HG03378 (cell line): Measurements from ENCODE around the gene RIC3.
"Not testable (repeated sequence)": the region's sequence is repeated elsewhere in the genome, so short reads cannot be mapped to it uniquely, and the experiment has no call there.

ENCODE experiments used
- ATAC-seq: cut with Tn5 transposase; IDR thresholded peaks from one replicate; pipeline ENCODE4 v1.9.1; 2021; ENCODE audit warnings: mild to moderate bottlenecking, moderate library complexity; ENCODE audit not compliant: unreplicated experiment

Gene RIC3

GRCh38 chr11:8192016-8192895 lies 23.4 kb upstream of the RIC3 start:
- ATAC-seq, result peak; percentile 49

- no peak for ATAC-seq
Measured at GRCh38 chr11:8190431-8190830, 21.6 kb upstream of the RIC3 start.

DNA sequence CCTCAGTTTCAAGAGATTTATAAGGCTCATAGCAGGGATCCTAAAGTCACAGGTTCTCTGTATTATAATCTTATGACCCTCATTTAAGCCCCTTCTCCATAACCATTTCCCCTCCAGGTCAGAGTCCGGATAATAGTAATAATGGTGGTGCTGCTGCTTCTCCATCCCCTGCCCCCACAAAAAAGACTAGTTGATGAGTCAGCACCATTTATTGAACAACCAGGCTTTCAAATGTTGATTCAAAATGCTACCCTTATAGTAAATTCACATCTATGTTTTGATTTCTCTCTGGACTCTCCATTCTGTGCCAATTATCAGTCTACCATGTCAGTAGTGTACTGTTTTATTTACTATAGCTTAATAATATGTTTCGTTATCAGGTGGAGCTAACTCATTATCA lies 17.6 kb upstream of the RIC3 start:
- no peak for ATAC-seq

- ATAC-seq, result no peak
Measured at GRCh38 chr11:8183111-8183510, 14.3 kb upstream of the RIC3 start.

DNA sequence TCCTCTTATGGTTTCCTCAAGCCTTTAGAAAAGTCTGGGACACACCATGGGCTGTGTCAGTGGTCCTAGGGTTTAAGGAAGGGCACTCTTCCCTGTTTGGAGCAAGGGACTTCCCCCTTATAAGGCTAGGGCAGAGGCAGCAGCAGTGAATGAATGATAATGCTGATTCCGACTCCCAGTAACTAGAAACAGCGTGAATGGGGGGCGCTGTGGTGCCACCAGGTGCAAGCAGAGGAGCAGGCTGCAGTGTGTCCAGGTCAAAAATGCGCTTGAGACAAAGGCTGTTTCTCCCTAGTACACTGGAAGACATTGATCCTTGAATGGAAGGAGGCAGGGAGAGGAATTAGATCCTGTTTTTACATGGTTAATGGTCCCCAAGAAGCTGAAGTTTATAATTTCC lies 11.6 kb upstream of the RIC3 start:
- no peak for ATAC-seq

DNA sequence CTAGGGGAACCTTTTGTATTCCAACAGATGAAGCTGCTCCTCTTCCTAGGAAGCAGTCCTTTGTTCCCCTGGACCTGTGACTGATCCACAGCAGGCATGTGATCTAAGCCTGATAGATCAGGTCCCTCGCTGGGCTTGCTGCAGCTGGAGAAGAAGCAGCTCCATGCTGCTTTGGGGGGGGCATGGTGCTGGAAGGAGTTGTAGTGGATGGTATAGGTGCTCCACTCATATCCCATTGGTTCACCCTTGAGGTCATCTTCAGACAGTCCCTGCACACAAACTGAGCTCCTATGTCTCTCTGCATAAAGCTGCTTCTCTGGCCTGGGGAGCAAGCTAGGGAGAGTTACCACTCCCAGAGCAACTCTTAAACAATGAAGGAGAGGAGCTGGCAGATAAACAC lies 9.5 kb upstream of the RIC3 start:
- no peak for ATAC-seq

DNA sequence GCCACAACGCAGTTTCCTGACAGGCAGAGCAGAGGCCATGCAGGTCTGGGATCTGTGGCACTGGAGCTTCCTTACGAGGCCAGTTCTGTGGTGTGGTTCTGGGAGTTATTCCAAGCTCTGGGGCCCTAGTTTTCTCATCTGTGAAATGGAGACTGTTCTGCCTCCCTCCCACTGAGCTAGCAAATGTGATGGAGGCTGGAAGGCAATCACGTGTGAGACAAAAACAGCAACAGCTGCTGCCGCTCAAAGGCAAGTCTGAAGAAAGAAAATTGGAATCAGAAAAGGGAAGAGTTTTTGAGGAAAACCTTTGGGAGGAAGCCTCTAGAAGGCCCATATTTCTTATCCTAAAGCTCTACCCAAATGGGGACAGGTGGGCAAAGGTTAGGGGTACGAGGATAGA lies 8.3 kb upstream of the RIC3 start:
- ATAC-seq, result no peak

GRCh38 chr11:8167796-8168195 lies 1.0 kb downstream of the RIC3 start:
- no peak for ATAC-seq

DNA sequence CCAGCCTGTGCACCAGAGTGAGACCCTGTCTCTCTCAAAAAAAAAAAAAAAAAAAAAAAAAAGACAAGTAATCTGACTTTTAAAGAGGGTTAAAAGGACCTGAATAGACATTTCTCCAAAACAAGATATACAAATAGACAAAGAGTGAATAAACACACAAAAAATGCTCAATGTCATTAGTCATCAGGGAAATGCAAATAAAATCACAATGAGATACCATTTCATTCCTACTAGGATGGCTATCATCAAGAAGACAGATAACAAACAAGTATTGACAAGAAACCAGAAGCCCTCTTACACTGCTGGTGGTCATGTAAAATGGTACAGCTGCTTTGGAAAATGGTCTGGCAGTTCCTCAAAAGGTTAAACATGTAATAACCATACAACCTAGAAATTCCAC lies 4.1 kb downstream of the RIC3 start:
- no peak for ATAC-seq

- not testable (repeated sequence) for ATAC-seq
Measured at GRCh38 chr11:8161627-8162304, 7.1 kb downstream of the RIC3 start.

DNA sequence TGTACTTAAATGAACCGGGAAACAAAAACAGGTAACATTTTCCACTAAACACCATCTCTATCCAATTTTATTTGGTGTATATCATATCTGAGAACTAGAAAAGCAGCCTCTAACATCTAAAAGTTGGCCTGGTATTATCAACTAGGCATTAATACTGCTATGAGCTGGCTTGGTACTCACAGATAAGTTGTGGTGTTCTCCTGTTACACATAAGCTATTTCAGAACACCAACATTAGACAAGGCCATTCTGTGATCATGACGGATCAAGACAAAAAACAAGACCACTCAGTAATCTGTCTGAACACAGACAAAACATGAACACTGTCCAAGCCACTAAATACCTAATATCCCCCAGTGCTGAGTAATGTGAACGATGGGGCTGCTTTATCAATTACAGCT lies 11.9 kb downstream of the RIC3 start:
- ATAC-seq, result no peak

DNA sequence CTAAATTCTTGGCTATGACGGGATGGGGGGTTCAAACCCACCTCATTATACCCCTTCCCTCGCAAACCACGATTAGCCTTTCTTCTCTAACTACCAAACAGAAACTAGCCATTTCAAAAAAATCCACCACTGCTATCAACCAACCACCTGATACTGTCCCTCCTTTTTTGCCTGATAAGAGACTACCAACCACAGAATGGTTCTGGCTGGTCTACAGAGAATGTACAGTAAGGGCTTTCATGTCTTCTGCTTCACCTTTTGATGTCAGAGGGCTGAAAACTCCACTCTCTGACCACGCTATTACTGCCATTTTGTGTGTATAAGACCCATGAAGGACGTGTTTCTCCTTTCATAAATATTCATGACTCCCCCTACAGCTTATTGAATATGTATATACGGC lies 19.1 kb downstream of the RIC3 start:
- no peak for ATAC-seq

DNA sequence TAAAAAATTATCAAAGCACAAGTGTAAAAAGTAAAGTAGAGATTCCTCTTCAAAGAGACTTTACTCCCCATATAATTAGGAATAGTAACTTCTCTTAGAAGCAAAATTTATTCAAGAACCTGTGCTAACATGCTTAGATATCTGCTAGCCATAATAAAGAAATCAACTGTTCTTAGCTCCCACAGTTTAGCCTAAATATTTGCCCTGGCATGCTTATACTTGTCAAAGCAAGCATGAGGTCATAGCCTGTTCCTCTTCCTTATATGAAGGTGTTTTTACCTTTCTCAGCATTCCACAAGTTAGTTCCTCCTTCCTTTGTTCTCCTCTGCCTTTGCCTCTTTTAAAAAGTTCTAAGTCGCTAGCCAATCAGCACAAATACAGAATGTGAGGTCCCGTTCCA lies 30.3 kb downstream of the RIC3 start:
- ATAC-seq, result no peak

DNA sequence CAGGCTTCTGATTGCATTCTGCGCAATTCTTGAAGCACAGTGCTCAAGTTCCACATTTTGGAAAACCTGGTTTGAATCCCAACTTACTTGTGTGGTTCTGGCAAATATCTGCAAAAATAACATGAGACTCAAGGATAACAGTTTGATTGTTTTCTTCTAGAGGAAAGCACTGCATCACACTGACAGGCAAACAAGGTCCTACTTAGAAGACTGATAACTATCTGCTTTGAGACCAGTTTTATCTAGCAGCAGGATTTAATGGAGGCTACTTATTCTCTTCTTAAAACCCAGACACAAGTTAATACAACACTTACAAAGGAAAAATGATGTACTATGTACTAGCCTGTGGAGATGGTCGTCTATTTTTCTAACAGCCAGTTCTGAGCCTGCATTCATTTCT lies 41.4 kb downstream of the RIC3 start:
- ATAC-seq, result no peak

DNA sequence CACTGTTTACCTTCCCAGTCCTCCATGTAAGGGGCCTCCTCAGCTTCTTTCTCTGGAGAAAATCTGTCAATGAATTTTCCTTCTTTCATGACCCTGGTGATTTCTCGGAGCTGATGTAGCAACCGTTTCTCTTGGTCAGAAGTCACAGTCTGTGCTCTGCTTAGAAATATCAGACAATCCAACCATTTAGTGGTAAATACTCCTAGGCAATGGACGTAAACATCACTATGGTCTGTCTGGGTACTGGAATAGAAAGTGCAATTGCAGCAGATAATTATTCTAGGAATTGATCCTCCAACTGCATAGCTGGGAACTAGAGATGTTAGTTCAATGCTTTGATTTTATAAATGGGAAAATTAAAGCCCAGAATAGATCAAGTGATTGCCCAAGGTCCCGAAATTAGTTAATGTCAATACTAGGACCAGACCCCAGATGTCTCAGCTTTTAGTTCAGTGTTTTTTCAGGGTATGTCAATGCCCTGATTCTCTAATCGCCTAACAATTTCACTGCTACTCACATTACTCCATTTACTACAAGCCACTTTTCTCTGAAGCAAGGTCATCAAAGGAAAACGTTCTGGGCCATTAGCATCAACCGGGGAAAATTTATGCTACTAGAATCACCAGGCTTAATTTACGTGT lies 42.1 kb downstream of the RIC3 start:
- no peak for ATAC-seq

- ATAC-seq, result no peak
Measured at GRCh38 chr11:8122173-8122764, 46.6 kb downstream of the RIC3 start.

DNA sequence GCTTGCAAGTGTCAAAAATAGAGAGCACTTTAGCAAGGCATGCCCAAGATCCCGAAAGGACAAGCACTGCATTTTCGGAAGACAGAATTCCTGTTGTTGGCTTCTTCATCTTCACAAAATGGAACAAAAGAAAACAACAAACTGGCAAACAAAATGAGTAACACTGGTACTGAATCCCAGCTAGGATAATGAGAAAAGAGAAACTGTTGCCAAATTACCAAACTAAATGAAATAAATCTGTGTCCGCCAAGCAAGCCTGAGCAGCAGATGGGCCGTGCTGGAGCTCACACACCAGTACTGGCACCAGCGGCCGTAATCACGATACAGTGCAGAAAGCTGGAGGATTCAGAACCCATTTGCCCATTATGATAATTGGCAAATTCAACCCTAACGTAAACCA lies 57.2 kb downstream of the RIC3 start:
- ATAC-seq, result no peak

- ATAC-seq, result no peak
Measured at GRCh38 chr11:8110396-8110795, 58.4 kb downstream of the RIC3 start.

DNA sequence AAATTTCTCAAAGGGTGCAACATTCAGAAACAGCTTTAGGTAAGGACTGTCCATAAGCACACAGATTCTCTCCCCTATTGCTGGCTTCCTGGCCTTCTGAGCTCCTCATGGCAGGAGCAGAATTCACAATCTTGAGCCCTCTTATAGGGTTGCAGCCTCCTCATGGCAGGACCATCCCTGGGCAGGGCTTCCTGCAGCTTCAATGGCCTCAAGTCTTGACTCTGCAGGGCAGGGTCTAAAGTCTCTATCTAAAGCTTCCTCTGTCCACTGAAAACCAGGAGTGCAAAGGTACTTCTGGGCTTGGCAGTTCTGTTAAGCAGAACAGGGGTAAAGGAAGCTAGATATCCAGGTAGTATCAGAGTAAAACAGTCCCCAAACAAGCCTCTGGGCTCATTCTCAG lies 59.1 kb downstream of the RIC3 start:
- no peak for ATAC-seq

GRCh38 chr11:8108421-8108820 lies 60.4 kb downstream of the RIC3 start:
- ATAC-seq, result no peak

- no peak for ATAC-seq
Measured at GRCh38 chr11:8107642-8108041, 61.2 kb downstream of the RIC3 start.

- ATAC-seq, result no peak
Measured at GRCh38 chr11:8106679-8107078, 62.1 kb downstream of the RIC3 start.
